BJ (cell line): ENCODE measurements around the gene MOCS1. TPM values are rescaled to one million over a fixed set of nuclear protein-coding genes. Genes with fewer than 3 reads are reported as not detected.

Experiments used
- CTCF ChIA-PET: fragments of 350-600 bp; formaldehyde crosslinking; extraction: SDS; loops from one replicate; lab custom pipeline; 2021; ENCODE audit warnings: antibody characterized with exemption, inconsistent platforms; lab: Yijun Ruan, JAX
- POLR2A ChIA-PET: fragments of 300-600 bp; sonication (Branson Sonifier 250); formaldehyde crosslinking; extraction: SDS; loops from one replicate; lab custom pipeline; 2021; ENCODE audit warnings: antibody characterized with exemption; lab: Charles Lee
- DNase-seq: peaks from one replicate; pipeline ENCODE4 v3.0.0-alpha.2; 2011; ENCODE audit warnings: low read depth
- H3K27me3 ChIP-seq: 2 replicates; pipeline ENCODE4 v1.6.0; 2011; ENCODE audit warnings: low read length; ENCODE audit not compliant: control insufficient read depth, insufficient read depth
- H3K36me3 ChIP-seq: 2 replicates; pipeline ENCODE4 v1.5.1; 2011; ENCODE audit warnings: low read length; ENCODE audit not compliant: control insufficient read depth, insufficient read depth
- H3K4me3 ChIP-seq: 2 replicates; pipeline ENCODE4 v1.5.1; 2011; ENCODE audit warnings: low read depth, mild to moderate bottlenecking, control low read depth, low read length
- polyA plus RNA-seq: library from polyadenylated mRNA; depleted of rRNA; stranded (reverse); fragments of >200 nt; gene quantifications from 2 replicates; pipeline ENCODE4 v1.2.3, GENCODE V29; 2011
- TF ChIP-seq, protein P1 (sequence below): IDR thresholded peaks from 2 replicates; pipeline ENCODE4 v1.5.1; 2011; ENCODE audit warnings: low read depth, mild to moderate bottlenecking, control low read depth, inconsistent platforms, low read length, moderate library complexity; ENCODE audit not compliant: insufficient read depth

The MOCS1 gene
- polyA plus RNA-seq, 1 experiment = 13.4 TPM

GRCh38 chr6:39902136-39902535, 32.1 kb downstream of the MOCS1 start:
- TF ChIP-seq, protein P1, sequence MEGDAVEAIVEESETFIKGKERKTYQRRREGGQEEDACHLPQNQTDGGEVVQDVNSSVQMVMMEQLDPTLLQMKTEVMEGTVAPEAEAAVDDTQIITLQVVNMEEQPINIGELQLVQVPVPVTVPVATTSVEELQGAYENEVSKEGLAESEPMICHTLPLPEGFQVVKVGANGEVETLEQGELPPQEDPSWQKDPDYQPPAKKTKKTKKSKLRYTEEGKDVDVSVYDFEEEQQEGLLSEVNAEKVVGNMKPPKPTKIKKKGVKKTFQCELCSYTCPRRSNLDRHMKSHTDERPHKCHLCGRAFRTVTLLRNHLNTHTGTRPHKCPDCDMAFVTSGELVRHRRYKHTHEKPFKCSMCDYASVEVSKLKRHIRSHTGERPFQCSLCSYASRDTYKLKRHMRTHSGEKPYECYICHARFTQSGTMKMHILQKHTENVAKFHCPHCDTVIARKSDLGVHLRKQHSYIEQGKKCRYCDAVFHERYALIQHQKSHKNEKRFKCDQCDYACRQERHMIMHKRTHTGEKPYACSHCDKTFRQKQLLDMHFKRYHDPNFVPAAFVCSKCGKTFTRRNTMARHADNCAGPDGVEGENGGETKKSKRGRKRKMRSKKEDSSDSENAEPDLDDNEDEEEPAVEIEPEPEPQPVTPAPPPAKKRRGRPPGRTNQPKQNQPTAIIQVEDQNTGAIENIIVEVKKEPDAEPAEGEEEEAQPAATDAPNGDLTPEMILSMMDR = no peak
- ChIA-PET CTCF (interaction anchor here (1.2 to 1.9 kb wide), 3 partner anchors 9 to 540 kb away, joined by 3 to 5 read pairs (median 4); no protein-coding TSS in a partner anchor), POLR2A (no interaction called here)
- DNase-seq = no peak
- H3K36me3 ChIP-seq = peaks cover 38% of the 10 kb centered on the region
- H3K4me3 ChIP-seq = no peak overlapping the region
- H3K27me3 ChIP-seq = no peaks in the 10 kb centered on the region

- H3K4me3 ChIP-seq = no peak overlapping the region
- peaks cover 42% of the 10 kb centered on the region for H3K36me3 ChIP-seq
- ChIA-PET POLR2A (no interaction called here), CTCF (interaction anchor here (1.6 to 1.9 kb wide), 2 partner anchors 8 to 524 kb away, joined by 3 to 4 read pairs; no protein-coding TSS in a partner anchor)
- TF ChIP-seq, protein P1 = no peak
- H3K27me3 ChIP-seq = no peaks in the 10 kb centered on the region
- no peak for DNase-seq
Observed at GRCh38 chr6:39901670-39902069, 32.6 kb downstream of the MOCS1 start.

GRCh38 chr6:39901116-39901655, 33.1 kb downstream of the MOCS1 start:
- ChIA-PET POLR2A (no interaction called here), CTCF (interaction anchor here (1.6 to 1.9 kb wide), 2 partner anchors 8 to 524 kb away, joined by 3 to 4 read pairs; no protein-coding TSS in a partner anchor)
- DNase-seq = no peak
- Histone ChIP-seq H3K27me3 (no peaks in the 10 kb centered on the region), H3K36me3 (peaks cover 44% of the 10 kb centered on the region), H3K4me3 (no peak overlapping the region)
- TF ChIP-seq, protein P1 = no peak

- no peak for DNase-seq
- no peaks in the 10 kb centered on the region for H3K27me3 ChIP-seq
- ChIA-PET CTCF (interaction anchor here (0.7 to 1.9 kb wide), 3 partner anchors 410 to 539 kb away, joined by 3 to 4 read pairs (median 3); no protein-coding TSS in a partner anchor), POLR2A (no interaction called here)
- TF ChIP-seq, protein P1 = no peak
- H3K4me3 ChIP-seq = no peak overlapping the region
- peaks cover 37% of the 10 kb centered on the region for H3K36me3 ChIP-seq
Observed at GRCh38 chr6:39899554-39900295, 34.5 kb downstream of the MOCS1 start.

GRCh38 chr6:39898625-39899024, 35.6 kb downstream of the MOCS1 start:
- DNase-seq = no peak
- peaks cover 33% of the 10 kb centered on the region for H3K36me3 ChIP-seq
- H3K4me3 ChIP-seq = no peak overlapping the region
- TF ChIP-seq, protein P1 = no peak
- ChIA-PET POLR2A (no interaction called here), CTCF (interaction anchor here (0.6 kb wide), 1 partner anchor 8 kb away, joined by 3 read pairs; no protein-coding TSS in a partner anchor)
- no peaks in the 10 kb centered on the region for H3K27me3 ChIP-seq
